Activated CD4-positive, alpha-beta T cell treated with anti-CD3 and anti-CD28 coated beads, Interleukin-2, amount 50 U/mL, for 4 hours (primary cell): ENCODE measurements around the gene LDB2.

ENCODE experiments used
- DNase-seq, 2 experiments: peaks; one replicate each; pipeline ENCODE4 v3.0.0-alpha.2; 2020

Gene LDB2

DNA sequence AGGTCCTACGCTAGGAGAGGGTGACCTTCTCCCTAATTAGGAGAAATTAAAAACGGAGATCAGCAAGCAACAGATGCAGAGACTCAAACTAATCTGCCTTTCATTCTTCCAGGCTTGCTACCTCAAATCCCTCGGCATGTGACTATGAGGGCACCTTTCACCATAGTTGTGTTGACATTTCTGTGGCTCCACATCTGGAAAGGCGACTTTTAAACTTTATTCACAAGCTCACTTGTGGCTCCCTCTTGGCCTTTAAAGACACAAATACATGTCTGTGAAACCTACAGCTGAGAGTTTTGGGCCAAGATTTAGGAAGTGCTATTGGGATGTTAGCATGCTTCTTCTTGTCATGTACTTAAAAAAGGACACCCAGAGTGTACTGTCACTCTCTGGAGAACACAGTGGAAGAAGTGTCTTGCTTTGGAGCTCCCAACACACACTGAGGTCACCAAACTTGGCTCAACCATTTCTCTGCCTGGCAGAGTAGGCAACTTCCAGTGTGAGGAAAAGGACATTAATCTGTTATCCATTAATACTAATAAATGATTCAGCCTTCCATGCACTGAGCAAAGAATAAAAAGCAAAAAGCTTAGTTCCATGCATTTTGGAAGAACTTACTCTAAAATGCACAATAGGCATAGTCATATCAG, 60.1 kb downstream of the LDB2 start:
- DNase-seq: no peak

GRCh38 chr4:16837475-16837874, 61.0 kb downstream of the LDB2 start:
- no peak for DNase-seq

GRCh38 chr4:16836324-16836723, 62.1 kb downstream of the LDB2 start:
- DNase-seq: no peak

GRCh38 chr4:16835597-16836247, 62.7 kb downstream of the LDB2 start:
- DNase-seq: no peak

- no peak for DNase-seq
These were observed 63.6 kb downstream of the LDB2 start for GRCh38 chr4:16834814-16835213.

DNA sequence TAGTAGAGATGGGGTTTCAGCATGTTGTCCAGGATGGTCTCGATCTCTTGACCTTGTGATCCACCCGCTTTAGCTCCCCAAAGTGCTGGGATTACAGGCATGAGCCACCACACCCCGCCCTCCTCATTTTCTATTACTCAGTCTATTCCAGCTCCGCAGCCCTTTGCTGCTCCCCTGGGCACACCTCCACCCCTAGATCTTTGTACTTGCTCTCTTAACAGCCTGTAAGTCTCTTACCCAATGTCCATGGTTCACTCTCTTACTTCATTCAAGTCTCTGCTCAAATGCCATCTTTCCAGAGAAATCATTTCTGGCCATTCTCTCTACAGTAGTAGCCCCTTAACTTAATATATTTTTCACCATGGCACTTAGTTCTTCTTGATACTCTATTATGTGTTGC, 64.7 kb downstream of the LDB2 start:
- no peak for DNase-seq

- no peak for DNase-seq
These were observed 68.4 kb downstream of the LDB2 start for GRCh38 chr4:16830081-16830480.

DNA sequence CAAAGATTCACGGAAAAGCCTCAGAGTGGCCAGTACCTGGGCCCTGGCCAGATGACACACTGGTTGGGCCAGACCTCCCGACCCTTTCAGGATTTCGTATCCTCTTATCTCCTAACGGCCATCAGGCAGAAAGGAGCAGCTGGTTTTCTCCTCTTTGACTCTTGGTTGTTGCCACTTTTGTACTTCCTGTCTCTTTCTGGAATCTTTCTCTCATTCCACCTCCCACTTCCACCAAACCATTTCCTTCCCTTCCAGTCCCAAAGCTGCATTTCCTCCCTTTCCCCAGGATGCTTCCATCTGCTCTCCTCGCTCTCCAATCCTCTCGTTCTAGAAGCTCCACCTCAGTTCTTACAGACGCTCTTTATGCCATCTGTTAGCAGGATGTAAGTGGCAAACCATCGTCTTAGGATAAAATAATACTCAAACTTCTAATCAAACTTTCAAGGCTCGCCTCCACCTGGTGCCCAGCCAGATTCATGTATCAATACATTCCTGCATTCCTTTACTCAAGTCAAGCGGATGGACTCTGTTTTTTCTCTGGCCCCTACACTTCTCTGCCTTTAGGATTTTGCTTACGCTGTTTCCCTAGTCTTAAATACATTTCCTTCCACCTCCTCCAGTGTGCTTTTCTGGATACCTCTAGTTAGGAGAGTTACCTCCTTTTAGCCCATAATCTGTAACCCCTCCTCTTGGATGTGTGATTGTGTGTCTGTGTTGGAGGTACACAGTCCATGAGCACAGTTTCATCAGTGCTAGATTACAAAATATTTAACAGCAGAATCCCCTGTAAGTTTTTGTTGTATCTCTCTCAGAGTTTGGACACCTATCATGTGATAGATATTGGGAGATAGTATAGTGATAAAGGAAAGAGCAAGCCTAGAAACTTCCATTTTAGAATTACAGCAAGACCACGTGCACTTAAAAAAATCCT, 70.4 kb downstream of the LDB2 start:
- DNase-seq: no peak

DNA sequence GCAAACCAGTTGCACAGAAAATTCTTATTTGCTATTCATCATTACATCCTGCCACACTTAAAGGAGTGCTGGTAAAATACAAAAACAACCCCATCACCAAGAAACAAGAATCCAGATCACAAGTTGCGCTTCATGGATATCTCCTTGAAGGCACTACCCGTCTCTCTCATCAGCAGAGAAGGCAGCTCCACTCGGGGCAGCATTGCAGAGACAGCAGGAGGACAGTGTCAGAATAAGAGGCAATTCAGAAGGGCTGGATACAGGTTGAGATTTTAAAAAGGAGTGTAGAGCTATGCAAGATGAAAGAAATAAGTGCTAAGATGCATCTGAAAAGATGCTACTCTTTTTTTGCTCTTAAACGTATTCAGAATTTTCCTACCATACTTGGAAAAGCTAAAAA, 71.4 kb downstream of the LDB2 start:
- DNase-seq: no peak

DNA sequence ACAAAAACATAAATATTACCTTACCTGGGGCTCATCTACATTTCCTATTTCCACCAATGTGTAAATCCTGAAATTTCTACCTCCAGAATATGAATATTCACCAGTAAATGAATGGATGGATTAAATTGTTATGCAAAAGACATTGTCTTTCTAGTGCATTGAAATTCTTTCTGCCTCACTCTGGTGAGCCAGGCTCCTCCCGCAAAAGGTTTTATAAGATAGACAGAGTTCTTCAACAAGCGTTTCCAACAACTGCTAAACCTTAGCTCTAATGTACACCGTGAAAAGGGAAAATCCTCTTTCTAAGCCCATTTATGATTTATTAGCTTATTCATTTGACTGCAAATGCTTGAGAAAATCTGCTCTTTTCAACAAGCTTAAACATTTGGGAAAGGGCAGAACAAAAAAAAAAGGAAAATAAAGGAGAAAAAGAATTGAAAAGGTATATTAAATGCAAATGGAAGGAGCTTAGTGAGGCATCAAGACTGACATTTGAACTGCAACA, 72.0 kb downstream of the LDB2 start:
- DNase-seq: no peak

DNA sequence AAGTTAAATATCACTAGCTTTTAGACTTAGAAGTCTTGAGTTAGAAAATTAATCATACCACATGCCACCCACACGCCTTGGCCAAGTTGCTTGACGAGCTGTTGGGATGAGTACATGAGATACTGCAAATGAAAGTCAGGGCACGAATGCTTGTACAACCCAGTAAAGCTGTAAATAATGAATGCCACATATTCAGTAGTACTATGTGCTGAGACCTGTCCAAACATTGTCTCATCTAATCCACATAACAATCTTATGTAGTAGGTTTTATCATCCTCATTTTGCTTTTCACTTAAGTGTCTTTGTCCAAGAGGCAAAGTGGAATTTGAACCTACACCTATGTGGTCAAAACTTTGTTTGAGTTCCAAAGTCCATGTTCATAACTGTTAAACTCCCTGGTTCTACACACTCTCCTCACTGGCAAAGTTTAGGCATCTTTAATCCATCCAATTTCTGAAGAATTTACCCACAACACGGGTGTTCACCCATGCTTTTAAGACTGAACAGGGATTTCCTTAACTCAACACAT, 74.1 kb downstream of the LDB2 start:
- DNase-seq: no peak

GRCh38 chr4:16820329-16820728, 78.1 kb downstream of the LDB2 start:
- DNase-seq: no peak

GRCh38 chr4:16819652-16820051, 78.8 kb downstream of the LDB2 start:
- DNase-seq: no peak

DNA sequence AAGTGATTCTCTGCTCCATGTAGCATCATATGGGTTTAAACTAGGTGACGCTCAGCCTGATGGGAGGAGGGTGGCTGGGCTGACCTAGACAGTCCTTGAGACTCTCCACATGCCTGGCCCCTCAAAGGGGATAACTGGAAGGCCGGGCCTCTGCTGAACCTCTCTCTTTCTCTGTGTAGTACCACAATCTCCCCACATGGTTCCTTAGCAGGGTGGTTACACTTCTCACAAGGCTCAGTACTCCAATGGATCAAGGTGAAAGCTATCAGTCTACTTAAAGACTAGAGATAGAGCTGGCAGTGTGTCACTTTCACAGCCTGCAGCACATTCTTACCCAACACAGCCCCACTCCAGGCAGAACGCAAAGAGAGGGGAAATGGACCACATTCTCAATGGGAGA, 80.4 kb downstream of the LDB2 start:
- no peak for DNase-seq

DNA sequence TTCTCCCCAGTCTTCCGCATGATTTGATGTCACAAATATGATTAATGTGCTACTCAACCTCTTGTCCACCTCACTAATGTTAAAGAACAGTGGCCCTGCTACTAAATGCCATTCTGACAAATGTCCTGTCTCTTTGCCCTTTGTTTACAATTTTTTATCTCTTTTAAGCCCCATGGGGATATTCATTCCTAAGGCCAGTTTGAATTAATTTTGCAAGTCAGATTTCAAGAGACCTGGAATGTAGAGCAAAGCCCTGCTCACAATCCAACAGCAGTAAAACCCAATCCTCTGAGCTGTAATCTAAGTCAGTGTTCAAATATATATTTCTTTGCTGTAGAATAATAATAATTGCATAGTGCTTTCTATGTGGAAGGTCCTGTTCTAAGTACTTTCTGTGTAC, 81.2 kb downstream of the LDB2 start:
- no peak for DNase-seq

- DNase-seq: no peak
These were observed 84.1 kb downstream of the LDB2 start for GRCh38 chr4:16814361-16814760.

DNA sequence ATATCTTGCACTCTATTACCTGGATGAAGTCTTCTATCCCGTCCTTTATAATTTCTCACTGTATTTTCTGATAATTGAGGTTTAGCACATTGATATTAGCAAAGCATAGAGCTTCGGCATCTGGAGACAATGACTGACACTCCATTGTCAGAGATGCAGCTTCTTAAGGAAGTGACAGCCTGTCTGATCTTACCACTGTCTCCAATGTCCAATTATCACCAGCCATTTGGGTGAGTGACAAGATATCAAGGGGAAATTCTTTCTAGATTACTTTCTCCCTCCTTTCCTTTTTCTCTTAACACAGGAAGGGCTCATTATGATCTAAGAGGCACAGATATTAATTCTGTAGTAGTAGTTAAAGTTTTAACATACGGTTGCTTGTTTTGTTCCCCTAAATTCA, 86.4 kb downstream of the LDB2 start:
- DNase-seq: no peak

DNA sequence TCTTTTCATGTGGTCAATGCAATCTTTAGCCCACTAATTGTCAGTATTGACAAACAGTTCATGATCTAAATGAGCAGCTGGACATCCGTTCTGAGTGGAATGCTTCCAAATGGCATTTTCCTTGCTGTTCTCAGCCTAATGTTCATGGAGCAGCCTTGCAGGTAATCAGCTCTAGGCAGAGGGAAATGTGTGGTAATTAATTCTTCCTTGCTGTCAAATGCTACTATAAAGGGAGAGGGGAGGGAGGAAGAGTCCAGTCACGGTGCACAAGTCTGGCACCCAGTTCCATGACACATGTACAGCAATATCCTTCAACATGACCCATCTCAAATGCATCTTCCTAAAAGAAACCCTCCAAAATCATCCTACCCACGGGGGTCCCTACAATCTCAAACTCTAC, 88.5 kb downstream of the LDB2 start:
- no peak for DNase-seq

DNA sequence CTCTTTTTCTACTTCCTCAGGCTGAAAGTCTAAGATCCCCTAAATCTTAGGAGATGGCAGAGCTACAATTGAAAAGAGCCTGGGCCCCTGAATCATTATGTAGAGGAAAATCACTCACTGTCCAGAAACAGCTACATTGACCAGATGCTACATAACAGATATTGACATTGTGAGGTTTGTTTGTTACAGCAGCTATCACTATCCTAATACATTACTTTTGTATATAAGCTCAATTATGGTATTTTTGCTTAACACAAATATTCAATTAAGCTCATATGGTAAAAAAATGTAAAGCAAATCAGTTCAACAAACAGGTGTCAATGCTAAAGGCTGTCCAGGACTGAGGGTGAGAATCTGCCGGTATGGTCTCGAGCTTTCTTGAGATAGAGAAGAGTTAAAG, 89.4 kb downstream of the LDB2 start:
- DNase-seq: no peak

DNA sequence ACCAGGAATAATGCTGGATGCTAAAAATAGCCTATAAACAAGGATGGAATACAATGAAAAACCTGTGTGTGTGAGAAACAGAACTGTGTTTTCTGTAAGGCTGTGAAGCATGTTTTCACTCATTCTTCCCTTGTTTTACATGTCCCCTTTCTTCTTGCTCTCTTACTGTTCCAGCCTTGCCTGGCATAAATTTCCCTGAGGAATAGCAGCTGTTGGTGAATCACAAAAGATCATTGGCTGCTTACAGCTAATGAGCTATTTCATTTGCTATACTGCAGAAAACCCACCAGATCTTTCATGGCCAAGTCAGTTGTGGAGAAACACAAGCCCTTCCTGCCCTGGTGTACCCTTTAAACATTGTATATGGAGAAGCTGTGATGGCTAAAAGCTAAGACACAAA, 91.1 kb downstream of the LDB2 start:
- no peak for DNase-seq

DNA sequence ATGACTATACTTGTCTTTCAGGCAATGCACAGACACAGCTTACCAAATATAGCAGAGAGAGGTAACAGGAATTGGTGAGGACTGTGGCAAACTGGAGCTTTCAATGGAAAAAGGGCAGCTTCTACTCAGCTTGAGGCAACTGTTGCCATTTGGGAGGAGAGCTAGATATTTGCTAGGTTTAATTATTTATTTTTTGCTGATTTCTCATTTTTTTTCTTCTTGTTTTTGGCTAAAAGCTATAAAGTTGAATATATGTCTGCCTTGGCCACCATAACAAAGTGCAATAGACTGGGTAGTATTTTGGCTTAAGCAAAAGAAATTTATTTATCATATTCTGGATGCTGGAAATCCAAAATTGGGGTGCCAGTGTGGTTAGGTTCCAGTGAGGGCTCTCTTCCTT, 93.9 kb downstream of the LDB2 start:
- no peak for DNase-seq

GRCh38 chr4:16802044-16802443, 96.4 kb downstream of the LDB2 start:
- DNase-seq: no peak

GRCh38 chr4:16801356-16801755, 97.1 kb downstream of the LDB2 start:
- no peak for DNase-seq
